IMR-90 (cell line): Measurements from ENCODE around the gene DTD1. TPM values are rescaled to one million over a fixed set of nuclear protein-coding genes. Genes with fewer than 3 reads are reported as not detected.

Experiments used
- ATAC-seq: fragments of 200-7000 bp; cut with Tn5 transposase; 2 replicates; pipeline ENCODE4 v1.9.1; 2020; ENCODE audit warnings: low read depth, mild to moderate bottlenecking, moderate library complexity
- BruUV-seq: library from RNA; stranded (reverse); fragments of 400-500 nt; replicated peaks from 2 replicates; lab custom pipeline; 2021; lab: Mats Ljungman, UMichigan
- CTCF ChIA-PET: fragments of 300-600 bp; formaldehyde crosslinking; extraction: SDS; loops from one replicate; lab custom pipeline; 2021; ENCODE audit warnings: antibody characterized with exemption; lab: Yijun Ruan, JAX
- POLR2A ChIA-PET: fragments of 300-600 bp; sonication (Branson Sonifier 250); formaldehyde crosslinking; loops from one replicate; lab custom pipeline; 2022; ENCODE audit warnings: antibody characterized with exemption; ENCODE audit not compliant: unreplicated experiment; lab: Charles Lee
- DNase-seq: peaks from one replicate; pipeline ENCODE4 v3.0.0; 2013
- H2AFZ ChIP-seq: replicated peaks from 2 replicates; pipeline ENCODE3; 2013; ENCODE audit warnings: low read length, mild to moderate bottlenecking; ENCODE audit not compliant: poor library complexity
- H2AK5ac ChIP-seq: 2 replicates; pipeline ENCODE4 v1.6.1; 2013; ENCODE audit warnings: low read depth, low read length, inconsistent platforms
- H2AK9ac ChIP-seq: replicated peaks from 2 replicates; pipeline ENCODE3; 2013; ENCODE audit warnings: mild to moderate bottlenecking, low read depth, low read length, moderate library complexity; ENCODE audit not compliant: poor library complexity
- H2BK120ac ChIP-seq: 2 replicates; pipeline ENCODE4 v1.6.1; 2013; ENCODE audit warnings: low read depth, low read length, inconsistent platforms
- H2BK15ac ChIP-seq: 3 replicates; pipeline ENCODE4 v1.6.1; 2013; ENCODE audit warnings: low read depth, low read length, inconsistent platforms
- H2BK20ac ChIP-seq: 2 replicates; pipeline ENCODE4 v1.6.1; 2013; ENCODE audit warnings: low read depth, mild to moderate bottlenecking, inconsistent platforms, low read length, moderate library complexity
- H2BK5ac ChIP-seq: 2 replicates; pipeline ENCODE4 v1.6.1; 2013; ENCODE audit warnings: mild to moderate bottlenecking, low read depth, low read length, inconsistent platforms; ENCODE audit not compliant: poor library complexity, severe bottlenecking
- H3K14ac ChIP-seq: replicated peaks from 2 replicates; pipeline ENCODE4 v1.6.1; 2013; ENCODE audit warnings: low read depth, low read length, inconsistent platforms
- H3K18ac ChIP-seq: 2 replicates; pipeline ENCODE4 v1.6.1; 2013; ENCODE audit warnings: low read depth, low read length, control low read depth
- H3K23ac ChIP-seq: 2 replicates; pipeline ENCODE4 v1.6.1; 2013; ENCODE audit warnings: low read depth, low read length, inconsistent platforms
- H3K27ac ChIP-seq: 2 replicates; pipeline ENCODE4 v1.5.1; 2013; ENCODE audit warnings: mild to moderate bottlenecking, control low read depth, low read length; ENCODE audit not compliant: insufficient read depth
- H3K27me3 ChIP-seq: 2 replicates; pipeline ENCODE4 v1.6.1; 2013; ENCODE audit warnings: low read length; ENCODE audit not compliant: control insufficient read depth, insufficient read depth
- H3K36me3 ChIP-seq: 2 replicates; pipeline ENCODE4 v1.6.1; 2013; ENCODE audit warnings: low read length, mixed read lengths; ENCODE audit not compliant: control insufficient read depth, insufficient read depth
- H3K4ac ChIP-seq: 2 replicates; pipeline ENCODE4 v1.6.1; 2013; ENCODE audit warnings: low read depth, low read length, inconsistent platforms
- H3K4me1 ChIP-seq: 2 replicates; pipeline ENCODE4 v1.6.1; 2013; ENCODE audit warnings: low read length, mixed read lengths; ENCODE audit not compliant: control insufficient read depth, insufficient read depth
- H3K4me2 ChIP-seq: 2 replicates; pipeline ENCODE4 v1.6.1; 2013; ENCODE audit warnings: low read depth, mild to moderate bottlenecking, control low read depth, low read length, moderate library complexity
- H3K4me3 ChIP-seq: 2 replicates; pipeline ENCODE4 v1.5.1; 2013; ENCODE audit warnings: low read depth, mild to moderate bottlenecking, control low read depth, low read length, moderate library complexity; ENCODE audit not compliant: insufficient read depth
- H3K56ac ChIP-seq: 2 replicates; pipeline ENCODE4 v1.6.1; 2013; ENCODE audit warnings: low read length, inconsistent platforms; ENCODE audit not compliant: insufficient read depth; ENCODE audit errors: extremely low read depth
- H3K79me1 ChIP-seq, 2 experiments: 2 replicates each; pipeline ENCODE4 v1.6.1; 2013; ENCODE audit warnings: low read length in 2 of 2, inconsistent platforms in 1 of 2, low read depth in 1 of 2
- H3K9ac ChIP-seq: 2 replicates; pipeline ENCODE4 v1.6.1; 2013; ENCODE audit warnings: low read depth, low read length, control low read depth
- H3K9me1 ChIP-seq: 2 replicates; pipeline ENCODE4 v1.6.1; 2013; ENCODE audit warnings: low read length, inconsistent platforms; ENCODE audit not compliant: insufficient read depth
- H3K9me3 ChIP-seq: 2 replicates; pipeline ENCODE4 v1.6.1; 2013; ENCODE audit warnings: low read length; ENCODE audit not compliant: control insufficient read depth, insufficient read depth
- H4K20me1 ChIP-seq: 2 replicates; pipeline ENCODE4 v1.6.1; 2013; ENCODE audit warnings: low read length, inconsistent platforms; ENCODE audit not compliant: insufficient read depth
- H4K5ac ChIP-seq: 2 replicates; pipeline ENCODE4 v1.6.1; 2013; ENCODE audit warnings: mild to moderate bottlenecking, low read depth, low read length, control low read depth
- H4K8ac ChIP-seq, 2 experiments: 2 replicates each; pipeline ENCODE4 v1.6.1; 2013; ENCODE audit warnings: low read depth in 2 of 2, low read length in 2 of 2, control low read depth in 1 of 2, inconsistent platforms in 1 of 2
- H4K91ac ChIP-seq: 2 replicates; pipeline ENCODE4 v1.6.1; 2013; ENCODE audit warnings: low read depth, low read length, inconsistent platforms; ENCODE audit not compliant: insufficient read depth
- CEBPB ChIP-seq: IDR thresholded peaks from 2 replicates; pipeline ENCODE4 v1.6.1; 2012; ENCODE audit warnings: low read depth, low read length, improper control_type of control experiment
- MAZ ChIP-seq: IDR thresholded peaks from 2 replicates; pipeline ENCODE4 v1.6.1; 2012; ENCODE audit warnings: low read depth, mild to moderate bottlenecking, low read length, improper control_type of control experiment, moderate library complexity, borderline replicate concordance
- WGBS, 2 experiments: methylation state at CpG; one replicate each; pipeline versions ENCODE4 v1.1.5 to v1.1.7; 2013; ENCODE audit warnings: missing lambda C conversion rate in 2 of 2; ENCODE audit not compliant: insufficient read length in 1 of 2; ENCODE audit errors: extremely low coverage in 2 of 2; 5-methylcytosine and 5-hydroxymethylcytosine counted together
- dilution Hi-C: fragments of 300-500 bp; cut with HindIII; formaldehyde crosslinking; loops from one replicate; pipeline ENCODE4 v1.14.3; 2018; ENCODE audit warnings: low sequenced_read_pairs; ENCODE audit not compliant: unreplicated experiment
- in situ Hi-C: fragments of 300-500 bp; cut with MboI; formaldehyde crosslinking; loops from 3 replicates; pipeline ENCODE4 v1.14.3; 2019; ENCODE audit warnings: low sequenced_read_pairs, inconsistent platforms, mixed read lengths
- intact Hi-C: fragments of 100-400 bp; cut with micrococcal nuclease; formaldehyde crosslinking; loops from 2 replicates; pipeline ENCODE4 v1.10.0; 2022
- polyA plus RNA-seq, 3 experiments: library from polyadenylated mRNA; depleted of rRNA; stranded (reverse); fragments of >200 nt; gene quantifications; 2 replicates each; pipeline ENCODE4 v1.2.3, GENCODE V29; 2012; ENCODE audit warnings: low replicate concordance in 1 of 3
- total RNA-seq: library from RNA; depleted of rRNA; stranded (reverse); fragments of >200 nt; gene quantifications from 2 replicates; pipeline ENCODE4 v1.2.3, GENCODE V29; 2012

Gene DTD1
- total and polyA plus RNA-seq, 2 of the 4 experiments (the other 2 are of a cell fraction), result 73.1 to 101 TPM

DNA sequence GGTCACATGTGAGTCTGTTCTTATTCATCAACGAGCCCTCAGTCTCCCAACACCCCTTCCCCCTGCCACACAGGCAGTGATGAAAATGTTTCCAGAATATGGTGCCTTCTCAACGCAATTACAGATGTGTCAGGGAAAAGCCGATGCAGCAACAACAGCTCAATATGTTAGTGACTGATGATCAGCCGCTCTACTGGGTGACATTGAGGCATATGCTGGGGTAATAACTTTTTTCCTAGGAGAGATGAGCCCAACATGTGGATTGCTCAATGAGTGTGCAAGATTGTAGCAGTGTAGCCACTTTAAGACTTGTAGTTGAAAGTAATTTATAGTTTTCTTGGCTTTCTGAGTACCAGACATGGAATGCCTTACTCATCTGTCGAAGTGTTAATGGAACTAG, 49.4 kb downstream of the DTD1 start:
- Histone ChIP-seq H3K14ac (no peak overlapping the region), H3K4me1 (no peaks in the 10 kb centered on the region), H3K36me3 (no peaks in the 10 kb centered on the region; the same call in 1 of the 2 replicates), H3K79me1 (peaks cover 10 to 11% of the 10 kb centered on the region in 2 experiments), H2BK20ac (no peak overlapping the region), H4K20me1 (no peaks in the 10 kb centered on the region), H3K9me3 (no peaks in the 10 kb centered on the region), H4K5ac (no peak overlapping the region), H4K91ac (no peak overlapping the region), H3K18ac (no peak overlapping the region), H2BK120ac (no peak overlapping the region), H2AFZ (no peak overlapping the region), H3K9ac (no peak overlapping the region), H2AK9ac (no peak overlapping the region), H2BK15ac (no peak overlapping the region), H3K4me3 (no peak overlapping the region), H3K27ac (no peak overlapping the region), H2AK5ac (no peak overlapping the region), H4K8ac (no peak overlapping the region), H3K27me3 (no peaks in the 10 kb centered on the region), H3K4me2 (no peak overlapping the region), H3K56ac (no peak overlapping the region), H3K4ac (no peak overlapping the region), H2BK5ac (no peak overlapping the region), H3K23ac (no peak overlapping the region), H3K9me1 (peaks cover 3% of the 10 kb centered on the region; the same call in 1 of the 2 replicates)
- no CpG with 5 or more reads among the region's 5 CpGs for WGBS, 2 experiments
- CTCF ChIA-PET, result interaction anchor here (1.0 kb wide), 1 partner anchor 22 kb away, joined by 3 read pairs; no protein-coding TSS in a partner anchor
- no peak for ATAC-seq
- intact Hi-C loops, result loop anchor here (10.0 kb wide), 1 partner anchor 948 kb away; no protein-coding TSS in a partner anchor
- in situ Hi-C loops, result loop anchor here (10.0 to 25.0 kb wide), 3 partner anchors 100 to 1028 kb away; no protein-coding TSS in a partner anchor
- no TSS peak for BruUV-seq
- POLR2A ChIA-PET, result no interaction called here
- TF ChIP-seq MAZ (no peak), CEBPB (peak; percentile 38; the same call in 1 of the 2 replicates)
- dilution Hi-C loops, result no loop called here
- DNase-seq, result no peak
